SK-N-SH (cell line): ENCODE results near the gene CDC14B.

Experiments used
- EP300 ChIP-seq, 2 experiments: IDR thresholded peaks; 2 replicates each; pipeline versions ENCODE4 v1.4.0 to v1.6.1; 2012; ENCODE audit warnings: borderline replicate concordance in 1 of 2, low read depth in 1 of 2, low read length in 1 of 2
- RAD21 ChIP-seq: IDR thresholded peaks from 2 replicates; pipeline ENCODE4 v1.6.1; 2012; ENCODE audit warnings: mild to moderate bottlenecking, low read length
- TF ChIP-seq, protein P1 (sequence below): IDR thresholded peaks from 2 replicates; pipeline ENCODE4 v1.4.0; 2012; ENCODE audit warnings: low read depth
- TF ChIP-seq, protein P2 (sequence below): fragments of 200-600 bp; sonication (generic); IDR thresholded peaks from 2 replicates; pipeline ENCODE4 v1.6.1; 2017; ENCODE audit warnings: antibody characterized with exemption, mild to moderate bottlenecking, moderate library complexity

DNA sequence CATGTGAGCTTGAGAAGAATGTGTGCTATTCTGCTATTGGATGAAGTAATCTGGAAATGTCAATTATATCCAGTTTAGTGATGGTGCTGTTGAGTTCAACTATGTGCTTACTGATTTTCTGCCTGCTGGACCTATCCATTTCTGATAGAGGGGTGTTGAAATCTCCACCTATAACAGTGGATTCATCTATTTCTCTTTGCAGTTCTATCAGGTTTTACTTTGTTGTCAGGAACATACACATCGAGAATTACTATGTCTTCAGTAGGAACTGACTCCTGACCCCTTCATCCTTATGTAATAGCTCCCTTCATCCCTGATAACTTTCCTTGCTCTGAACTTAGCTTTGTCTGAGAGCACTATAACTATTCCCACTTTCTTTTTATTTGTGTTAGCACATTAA lies 16.7 kb upstream of the CDC14B start:
- TF ChIP-seq, protein P1, sequence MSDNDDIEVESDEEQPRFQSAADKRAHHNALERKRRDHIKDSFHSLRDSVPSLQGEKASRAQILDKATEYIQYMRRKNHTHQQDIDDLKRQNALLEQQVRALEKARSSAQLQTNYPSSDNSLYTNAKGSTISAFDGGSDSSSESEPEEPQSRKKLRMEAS: no peak
- TF ChIP-seq, protein P2, sequence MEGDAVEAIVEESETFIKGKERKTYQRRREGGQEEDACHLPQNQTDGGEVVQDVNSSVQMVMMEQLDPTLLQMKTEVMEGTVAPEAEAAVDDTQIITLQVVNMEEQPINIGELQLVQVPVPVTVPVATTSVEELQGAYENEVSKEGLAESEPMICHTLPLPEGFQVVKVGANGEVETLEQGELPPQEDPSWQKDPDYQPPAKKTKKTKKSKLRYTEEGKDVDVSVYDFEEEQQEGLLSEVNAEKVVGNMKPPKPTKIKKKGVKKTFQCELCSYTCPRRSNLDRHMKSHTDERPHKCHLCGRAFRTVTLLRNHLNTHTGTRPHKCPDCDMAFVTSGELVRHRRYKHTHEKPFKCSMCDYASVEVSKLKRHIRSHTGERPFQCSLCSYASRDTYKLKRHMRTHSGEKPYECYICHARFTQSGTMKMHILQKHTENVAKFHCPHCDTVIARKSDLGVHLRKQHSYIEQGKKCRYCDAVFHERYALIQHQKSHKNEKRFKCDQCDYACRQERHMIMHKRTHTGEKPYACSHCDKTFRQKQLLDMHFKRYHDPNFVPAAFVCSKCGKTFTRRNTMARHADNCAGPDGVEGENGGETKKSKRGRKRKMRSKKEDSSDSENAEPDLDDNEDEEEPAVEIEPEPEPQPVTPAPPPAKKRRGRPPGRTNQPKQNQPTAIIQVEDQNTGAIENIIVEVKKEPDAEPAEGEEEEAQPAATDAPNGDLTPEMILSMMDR: no peak
- TF ChIP-seq EP300 (IDR thresholded peaks at IDR 0.05; ENCODE audit: borderline replicate concordance in 1 of 2, low read depth in 1 of 2, low read length in 1 of 2) (no peak), RAD21 (no peak)
